Smooth muscle cell (in vitro differentiated cells): ENCODE results near the gene DDAH2. TPM values are rescaled to one million over a fixed set of nuclear protein-coding genes. Genes with fewer than 3 reads are reported as not detected.

Source experiments
- DNase-seq: peaks from one replicate; lab custom pipeline; 2025; ENCODE audit not compliant: unreplicated experiment; lab: John Stamatoyannopoulos, UW
- H2AFZ ChIP-seq: fragments of 200-600 bp; sonication (generic); 2 replicates; pipeline ENCODE4 v1.6.0; 2016; ENCODE audit warnings: antibody characterized with exemption, low read depth, mild to moderate bottlenecking
- H3F3A ChIP-seq: fragments of 200-600 bp; sonication (generic); 2 replicates; pipeline ENCODE4 v1.6.0; 2017; ENCODE audit warnings: antibody characterized with exemption, low read depth
- H3K27ac ChIP-seq: fragments of 200-600 bp; sonication (generic); 2 replicates; pipeline ENCODE4 v1.5.1; 2016; ENCODE audit warnings: low read depth, mild to moderate bottlenecking
- H3K27me3 ChIP-seq: fragments of 200-600 bp; sonication (generic); 2 replicates; pipeline ENCODE4 v1.6.1; 2016; ENCODE audit warnings: low read depth, mild to moderate bottlenecking
- H3K36me3 ChIP-seq: fragments of 200-600 bp; sonication (generic); 2 replicates; pipeline ENCODE4 v1.5.1; 2016; ENCODE audit warnings: low read depth
- H3K4me1 ChIP-seq: fragments of 200-600 bp; sonication (generic); 2 replicates; pipeline ENCODE4 v1.5.1; 2016; ENCODE audit warnings: low read depth
- H3K4me2 ChIP-seq: fragments of 200-600 bp; sonication (generic); 2 replicates; pipeline ENCODE4 v1.6.0; 2016; ENCODE audit warnings: mild to moderate bottlenecking
- H3K4me3 ChIP-seq: fragments of 200-600 bp; sonication (generic); 2 replicates; pipeline ENCODE4 v1.5.1; 2016; ENCODE audit warnings: mild to moderate bottlenecking
- H3K79me2 ChIP-seq: fragments of 200-600 bp; sonication (generic); 2 replicates; pipeline ENCODE4 v1.6.0; 2016; ENCODE audit warnings: low read depth, mild to moderate bottlenecking
- H3K9ac ChIP-seq: fragments of 200-600 bp; sonication (generic); 2 replicates; pipeline ENCODE4 v1.6.0; 2016; ENCODE audit warnings: low read depth
- H3K9me3 ChIP-seq: fragments of 200-600 bp; sonication (generic); replicated peaks from 2 replicates; pipeline ENCODE4 v1.5.1; 2016; ENCODE audit warnings: low read depth
- H4K20me1 ChIP-seq: fragments of 200-600 bp; sonication (generic); 2 replicates; pipeline ENCODE4 v1.6.0; 2016; ENCODE audit warnings: low read depth
- WGBS: methylation state at CpG from one replicate; pipeline ENCODE4 v1.1.7; 2016; ENCODE audit warnings: low lambda C conversion rate; 5-methylcytosine and 5-hydroxymethylcytosine counted together
- polyA plus RNA-seq: library from polyadenylated mRNA; unstranded; fragments of >200 nt; fragmentation: Nextera tagmentation; extraction: Ambion mirVana; gene quantifications from 2 replicates; pipeline ENCODE4 v1.2.1, GENCODE V29; 2016
- total RNA-seq: library from RNA; depleted of rRNA; stranded (reverse); fragments of >200 nt; gene quantifications from 2 replicates; pipeline ENCODE4 v1.2.3, GENCODE V29; 2014
- TF ChIP-seq, protein P1 (sequence below): fragments of 200-600 bp; sonication (generic); IDR thresholded peaks from 2 replicates; pipeline ENCODE4 v1.5.1; 2017; ENCODE audit warnings: borderline replicate concordance, mild to moderate bottlenecking, antibody characterized with exemption; ENCODE audit not compliant: insufficient read depth, poor library complexity, severe bottlenecking

DDAH2 gene
- total and polyA plus RNA-seq, 2 experiments from 2014 or later, result 104 to 134 TPM

DNA sequence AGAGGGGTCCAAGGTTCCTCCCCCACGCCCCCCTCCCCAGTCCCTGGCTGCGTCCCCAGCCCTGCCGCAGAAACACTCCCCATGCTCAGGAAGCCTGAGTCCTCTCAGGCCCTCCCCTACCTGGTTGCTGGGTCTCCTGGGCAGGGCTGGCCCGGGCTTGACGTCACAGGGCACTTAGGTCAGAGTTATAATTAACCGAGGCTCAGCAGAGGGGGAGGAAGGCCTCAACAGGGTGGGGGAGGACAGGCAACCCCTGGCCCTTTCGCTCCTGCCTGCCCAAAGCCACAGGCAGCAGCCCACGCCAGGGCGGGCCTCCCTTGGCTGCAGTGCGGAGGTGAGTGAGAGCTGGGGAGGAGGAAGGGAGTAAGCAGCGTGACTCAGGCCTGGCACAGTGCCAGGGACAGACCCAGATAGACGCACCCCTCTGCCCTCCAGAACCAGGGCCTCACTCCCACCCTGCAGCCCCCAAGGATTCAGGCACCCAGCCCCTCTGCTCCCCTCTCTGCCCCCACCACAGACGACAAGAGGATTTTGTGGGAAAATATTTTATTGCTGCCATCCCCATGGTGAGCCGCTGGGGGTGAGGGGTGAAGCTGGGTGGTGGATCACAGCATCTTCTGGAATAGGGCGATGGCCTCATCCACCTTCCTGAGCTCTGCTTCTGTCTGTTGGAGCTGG, 48.0 kb upstream of the DDAH2 start, which contains the start of gene VWA7:
Gene VWA7 (minus strand): TSS at position 340 of the 678 bp plus-strand sequence. CDS start 549 bp downstream, outside the sequence.
- peak within 1 kb of the TSS; percentile 36 for H3K9ac ChIP-seq
- H3K4me3 ChIP-seq, result no peak within 1 kb of the TSS
- H3K4me1 ChIP-seq, result peaks cover 8% of the 10 kb centered on the region
- H3F3A ChIP-seq, result peaks cover 11% of the 10 kb centered on the region
- TF ChIP-seq, protein P1, sequence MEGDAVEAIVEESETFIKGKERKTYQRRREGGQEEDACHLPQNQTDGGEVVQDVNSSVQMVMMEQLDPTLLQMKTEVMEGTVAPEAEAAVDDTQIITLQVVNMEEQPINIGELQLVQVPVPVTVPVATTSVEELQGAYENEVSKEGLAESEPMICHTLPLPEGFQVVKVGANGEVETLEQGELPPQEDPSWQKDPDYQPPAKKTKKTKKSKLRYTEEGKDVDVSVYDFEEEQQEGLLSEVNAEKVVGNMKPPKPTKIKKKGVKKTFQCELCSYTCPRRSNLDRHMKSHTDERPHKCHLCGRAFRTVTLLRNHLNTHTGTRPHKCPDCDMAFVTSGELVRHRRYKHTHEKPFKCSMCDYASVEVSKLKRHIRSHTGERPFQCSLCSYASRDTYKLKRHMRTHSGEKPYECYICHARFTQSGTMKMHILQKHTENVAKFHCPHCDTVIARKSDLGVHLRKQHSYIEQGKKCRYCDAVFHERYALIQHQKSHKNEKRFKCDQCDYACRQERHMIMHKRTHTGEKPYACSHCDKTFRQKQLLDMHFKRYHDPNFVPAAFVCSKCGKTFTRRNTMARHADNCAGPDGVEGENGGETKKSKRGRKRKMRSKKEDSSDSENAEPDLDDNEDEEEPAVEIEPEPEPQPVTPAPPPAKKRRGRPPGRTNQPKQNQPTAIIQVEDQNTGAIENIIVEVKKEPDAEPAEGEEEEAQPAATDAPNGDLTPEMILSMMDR, result no peak
- DNase-seq, result no peak
- 38% methylated on average over 15 of the region's 15 CpGs for WGBS
- H3K27me3 ChIP-seq, result no peaks in the 10 kb centered on the region
- peak within 1 kb of the TSS; percentile 61 for H3K27ac ChIP-seq
- no peaks in the 10 kb centered on the region for H3K9me3 ChIP-seq
- no peaks in the 10 kb centered on the region for H3K79me2 ChIP-seq
- no peaks in the 10 kb centered on the region for H3K36me3 ChIP-seq
- H4K20me1 ChIP-seq, result no peaks in the 10 kb centered on the region
- peak within 1 kb of the TSS; percentile 48 for H3K4me2 ChIP-seq
- H2AFZ ChIP-seq, result no peak within 1 kb of the TSS

GRCh38 chr6:31776485-31776988, 47.4 kb upstream of the DDAH2 start:
- H3K27me3 ChIP-seq, result no peaks in the 10 kb centered on the region
- TF ChIP-seq, protein P1, result no peak
- no peak for DNase-seq
- H3K27ac ChIP-seq, result peak overlapping the region; percentile 61
- H3K79me2 ChIP-seq, result no peaks in the 10 kb centered on the region
- no peaks in the 10 kb centered on the region for H3K36me3 ChIP-seq
- H3K4me2 ChIP-seq, result peak overlapping the region; percentile 48
- H3F3A ChIP-seq, result peaks cover 11% of the 10 kb centered on the region
- H4K20me1 ChIP-seq, result no peaks in the 10 kb centered on the region
- no peak overlapping the region for H2AFZ ChIP-seq
- 77% methylated on average over 12 of the region's 14 CpGs for WGBS
- H3K9ac ChIP-seq, result peak overlapping the region; percentile 36
- peaks cover 8% of the 10 kb centered on the region for H3K4me1 ChIP-seq
- H3K9me3 ChIP-seq, result no peaks in the 10 kb centered on the region
- H3K4me3 ChIP-seq, result no peak overlapping the region

GRCh38 chr6:31775633-31776484, 46.8 kb upstream of the DDAH2 start:
- no peak overlapping the region for H2AFZ ChIP-seq
- no peak overlapping the region for H3K4me3 ChIP-seq
- TF ChIP-seq, protein P1, result no peak
- peaks cover 11% of the 10 kb centered on the region for H3F3A ChIP-seq
- no peak for DNase-seq
- no peaks in the 10 kb centered on the region for H3K79me2 ChIP-seq
- H3K27me3 ChIP-seq, result no peaks in the 10 kb centered on the region
- H3K36me3 ChIP-seq, result no peaks in the 10 kb centered on the region
- no peaks in the 10 kb centered on the region for H4K20me1 ChIP-seq
- no peak overlapping the region for H3K9ac ChIP-seq
- no peak overlapping the region for H3K4me2 ChIP-seq
- H3K9me3 ChIP-seq, result no peaks in the 10 kb centered on the region
- 94% methylated on average over 32 of the region's 32 CpGs for WGBS
- H3K4me1 ChIP-seq, result peaks cover 8% of the 10 kb centered on the region
- no peak overlapping the region for H3K27ac ChIP-seq
